HepG2 (cell line): ENCODE data around the gene DUSP15.

Experiments
- CREB1 ChIP-seq, 2 experiments: fragments of 450-650 bp in 1 of 2; IDR thresholded peaks; 2 replicates each; pipeline ENCODE4 v1.6.1; 2016 to 2017; ENCODE audit warnings: control low read depth in 1 of 2, mild to moderate bottlenecking in 1 of 2, missing compliant biosample characterization in 1 of 2, missing genetic modification characterization in 1 of 2
- EZH2 ChIP-seq: conservative IDR thresholded peaks from 2 replicates; pipeline ENCODE4 v1.6.1; 2012; ENCODE audit warnings: mild to moderate bottlenecking, low read depth, low read length, moderate library complexity
- KDM1A ChIP-seq: IDR thresholded peaks from 2 replicates; pipeline ENCODE4 v1.6.1; 2016; ENCODE audit warnings: missing compliant biosample characterization
- RAD21 ChIP-seq: fragments of 450-650 bp; formaldehyde crosslinking; IDR thresholded peaks from 2 replicates; pipeline ENCODE4 v1.5.0; 2020; ENCODE audit warnings: mild to moderate bottlenecking
- ZFP36L2 ChIP-seq: sonication (generic); formaldehyde crosslinking; IDR thresholded peaks from 2 replicates; pipeline ENCODE4 v1.4.0; 2020; ENCODE audit warnings: missing genetic modification reagents
- TF ChIP-seq, protein P1 (sequence below), 2 experiments: sonication (generic) in 1 of 2; formaldehyde crosslinking in 1 of 2; IDR thresholded peaks; 2 replicates each; pipeline versions ENCODE4 v1.5.1 to v1.6.1; 2011 to 2020; ENCODE audit warnings: borderline replicate concordance in 1 of 2, low read depth in 1 of 2, low read length in 1 of 2, mild to moderate bottlenecking in 1 of 2, missing genetic modification reagents in 1 of 2, moderate library complexity in 1 of 2
- TF ChIP-seq, protein P2 (sequence below), 2 experiments: IDR thresholded peaks; 2 replicates each; pipeline ENCODE4 v1.6.1; 2011 to 2012; ENCODE audit warnings: low read length in 2 of 2, borderline replicate concordance in 1 of 2, low read depth in 1 of 2, mild to moderate bottlenecking in 1 of 2, moderate library complexity in 1 of 2

- TF ChIP-seq CREB1 (IDR thresholded peaks at IDR 0.05) (no peak), CREB1 (CRISPR knock-in tag; IDR thresholded peaks at IDR 0.05) (no peak), RAD21 (CRISPR knock-in tag) (no peak), ZFP36L2 (no peak), EZH2 (no peak), KDM1A (CRISPR knock-in tag) (no peak)
- TF ChIP-seq, protein P1, sequence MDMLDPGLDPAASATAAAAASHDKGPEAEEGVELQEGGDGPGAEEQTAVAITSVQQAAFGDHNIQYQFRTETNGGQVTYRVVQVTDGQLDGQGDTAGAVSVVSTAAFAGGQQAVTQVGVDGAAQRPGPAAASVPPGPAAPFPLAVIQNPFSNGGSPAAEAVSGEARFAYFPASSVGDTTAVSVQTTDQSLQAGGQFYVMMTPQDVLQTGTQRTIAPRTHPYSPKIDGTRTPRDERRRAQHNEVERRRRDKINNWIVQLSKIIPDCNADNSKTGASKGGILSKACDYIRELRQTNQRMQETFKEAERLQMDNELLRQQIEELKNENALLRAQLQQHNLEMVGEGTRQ (IDR thresholded peaks at IDR 0.05; ENCODE audit: low read depth, low read length), result no peak
- TF ChIP-seq, protein P1 (CRISPR knock-in tag; IDR thresholded peaks at IDR 0.05; ENCODE audit: borderline replicate concordance), result no peak
- TF ChIP-seq, protein P2, sequence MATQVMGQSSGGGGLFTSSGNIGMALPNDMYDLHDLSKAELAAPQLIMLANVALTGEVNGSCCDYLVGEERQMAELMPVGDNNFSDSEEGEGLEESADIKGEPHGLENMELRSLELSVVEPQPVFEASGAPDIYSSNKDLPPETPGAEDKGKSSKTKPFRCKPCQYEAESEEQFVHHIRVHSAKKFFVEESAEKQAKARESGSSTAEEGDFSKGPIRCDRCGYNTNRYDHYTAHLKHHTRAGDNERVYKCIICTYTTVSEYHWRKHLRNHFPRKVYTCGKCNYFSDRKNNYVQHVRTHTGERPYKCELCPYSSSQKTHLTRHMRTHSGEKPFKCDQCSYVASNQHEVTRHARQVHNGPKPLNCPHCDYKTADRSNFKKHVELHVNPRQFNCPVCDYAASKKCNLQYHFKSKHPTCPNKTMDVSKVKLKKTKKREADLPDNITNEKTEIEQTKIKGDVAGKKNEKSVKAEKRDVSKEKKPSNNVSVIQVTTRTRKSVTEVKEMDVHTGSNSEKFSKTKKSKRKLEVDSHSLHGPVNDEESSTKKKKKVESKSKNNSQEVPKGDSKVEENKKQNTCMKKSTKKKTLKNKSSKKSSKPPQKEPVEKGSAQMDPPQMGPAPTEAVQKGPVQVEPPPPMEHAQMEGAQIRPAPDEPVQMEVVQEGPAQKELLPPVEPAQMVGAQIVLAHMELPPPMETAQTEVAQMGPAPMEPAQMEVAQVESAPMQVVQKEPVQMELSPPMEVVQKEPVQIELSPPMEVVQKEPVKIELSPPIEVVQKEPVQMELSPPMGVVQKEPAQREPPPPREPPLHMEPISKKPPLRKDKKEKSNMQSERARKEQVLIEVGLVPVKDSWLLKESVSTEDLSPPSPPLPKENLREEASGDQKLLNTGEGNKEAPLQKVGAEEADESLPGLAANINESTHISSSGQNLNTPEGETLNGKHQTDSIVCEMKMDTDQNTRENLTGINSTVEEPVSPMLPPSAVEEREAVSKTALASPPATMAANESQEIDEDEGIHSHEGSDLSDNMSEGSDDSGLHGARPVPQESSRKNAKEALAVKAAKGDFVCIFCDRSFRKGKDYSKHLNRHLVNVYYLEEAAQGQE (IDR thresholded peaks at IDR 0.05; ENCODE audit: borderline replicate concordance in 1 of 2, low read depth in 1 of 2, low read length in 2 of 2), result no peak
These were observed 39.1 kb downstream of the DUSP15 start for GRCh38 chr20:31831211-31831610.
